ENCODE results near the gene CILP2. TPM values are rescaled to one million over a fixed set of nuclear protein-coding genes. Genes with fewer than 3 reads are reported as not detected.

The CILP2 gene
- polyA plus RNA-seq, 1 experiment, result 0.77 TPM

- Histone ChIP-seq H3K27me3 (ENCODE audit: control insufficient read depth, insufficient read depth, low read length) (no peaks in the 10 kb centered on the region), H3K36me3 (ENCODE audit: control insufficient read depth, insufficient read depth, low read length) (no peaks in the 10 kb centered on the region), H3K4me3 (ENCODE audit: low read depth, low read length) (no peak overlapping the region)
- CTCF ChIA-PET, result interaction anchor here (0.8 kb wide), 1 partner anchor 47 kb away, joined by 3 read pairs; no protein-coding TSS in a partner anchor
- DNase-seq (ENCODE audit: low read depth), result no peak
- POLR2A ChIA-PET, result no interaction called here
- no peak for TF ChIP-seq CTCF (IDR thresholded peaks at IDR 0.05; ENCODE audit: insufficient read depth, low read depth, low read length)
Observed at GRCh38 chr19:19579533-19580361, 41.7 kb downstream of the CILP2 start.

- TF ChIP-seq CTCF (IDR thresholded peaks at IDR 0.05; ENCODE audit: insufficient read depth, low read depth, low read length), result no peak
- POLR2A ChIA-PET, result no interaction called here
Observed at GRCh38 chr19:19580418-19580817, 42.4 kb downstream of the CILP2 start.

GRCh38 chr19:19581391-19581790, 43.3 kb downstream of the CILP2 start:
- Histone ChIP-seq H3K36me3 (ENCODE audit: control insufficient read depth, insufficient read depth, low read length) (no peaks in the 10 kb centered on the region), H3K4me3 (ENCODE audit: low read depth, low read length) (no peak overlapping the region), H3K27me3 (ENCODE audit: control insufficient read depth, insufficient read depth, low read length) (no peaks in the 10 kb centered on the region)
- CTCF ChIA-PET, result interaction anchor here (1.1 kb wide), 1 partner anchor 26 kb away, joined by 4 read pairs; no protein-coding TSS in a partner anchor
- no peak for DNase-seq (ENCODE audit: low read depth)
- TF ChIP-seq CTCF (IDR thresholded peaks at IDR 0.05; ENCODE audit: insufficient read depth, low read depth, low read length), result no peak
- POLR2A ChIA-PET, result no interaction called here

More at GRCh38 chr19:19580418-19580817, 42.4 kb downstream of the CILP2 start:
- Histone ChIP-seq H3K27me3 (ENCODE audit: control insufficient read depth, insufficient read depth, low read length) (no peaks in the 10 kb centered on the region), H3K4me3 (ENCODE audit: low read depth, low read length) (no peak overlapping the region), H3K36me3 (ENCODE audit: control insufficient read depth, insufficient read depth, low read length) (no peaks in the 10 kb centered on the region)
- CTCF ChIA-PET, result interaction anchor here (0.8 to 1.1 kb wide), 2 partner anchors 25 to 48 kb away, joined by 3 to 4 read pairs; no protein-coding TSS in a partner anchor
- no peak for DNase-seq (ENCODE audit: low read depth)

- no peak overlapping the region for H3K4me3 ChIP-seq (ENCODE audit: low read depth, low read length)
- TF ChIP-seq CTCF (IDR thresholded peaks at IDR 0.05; ENCODE audit: insufficient read depth, low read depth, low read length), result no peak
- DNase-seq (ENCODE audit: low read depth), result no peak
- CTCF ChIA-PET, result interaction anchor here (2.3 kb wide), 1 partner anchor 29 kb away, joined by 10 read pairs; no protein-coding TSS in a partner anchor
- no peaks in the 10 kb centered on the region for H3K36me3 ChIP-seq (ENCODE audit: control insufficient read depth, insufficient read depth, low read length)
- POLR2A ChIA-PET, result no interaction called here
- H3K27me3 ChIP-seq (ENCODE audit: control insufficient read depth, insufficient read depth, low read length), result no peaks in the 10 kb centered on the region
Observed at GRCh38 chr19:19582471-19582870, 44.4 kb downstream of the CILP2 start.

GRCh38 chr19:19584356-19584755, 46.3 kb downstream of the CILP2 start:
- CTCF ChIA-PET, result interaction anchor here (2.1 kb wide), 1 partner anchor 52 kb away, joined by 5 read pairs; no protein-coding TSS in a partner anchor
- Histone ChIP-seq H3K4me3 (ENCODE audit: low read depth, low read length) (no peak overlapping the region), H3K36me3 (ENCODE audit: control insufficient read depth, insufficient read depth, low read length) (no peaks in the 10 kb centered on the region)

More at GRCh38 chr19:19584356-19584755, 46.3 kb downstream of the CILP2 start:
- DNase-seq (ENCODE audit: low read depth), result no peak
- no peak for TF ChIP-seq CTCF (IDR thresholded peaks at IDR 0.05; ENCODE audit: insufficient read depth, low read depth, low read length)
- POLR2A ChIA-PET, result no interaction called here
- no peaks in the 10 kb centered on the region for H3K27me3 ChIP-seq (ENCODE audit: control insufficient read depth, insufficient read depth, low read length)

Data from BJ (cell line).